Activated T-cell treated with anti-CD3 and anti-CD28 coated beads, Interleukin-2, amount 50 U/mL, for 72 hours (primary cell): ENCODE data around the gene RAB5B. TPM values are rescaled to one million over a fixed set of nuclear protein-coding genes. Genes with fewer than 3 reads are reported as not detected.

ENCODE experiments used
- ATAC-seq, 2 donors: fragments of 150-1000 bp; cut with Tn5 transposase; replicated peaks in 1 of 2; 2 replicates each; pipeline ENCODE4 v1.10.0; 2021; ENCODE audit warnings: moderate library complexity in 2 of 2, mild to moderate bottlenecking in 1 of 2
- DNase-seq, 2 donors: peaks; one replicate each; pipeline ENCODE4 v3.0.0; 2021 to 2022; ENCODE audit warnings: mixed read lengths in 1 of 2
- H3K27ac Mint-ChIP-seq: one replicate; pipeline ENCODE4 v1.8.0; 2022; ENCODE audit warnings: mild to moderate bottlenecking, moderate library complexity, mixed read lengths
- H3K27me3 Mint-ChIP-seq: one replicate; pipeline ENCODE4 v1.8.0; 2022; ENCODE audit warnings: low read depth, mixed read lengths
- H3K36me3 Mint-ChIP-seq, 2 donors: one replicate each; pipeline ENCODE4 v1.8.0; 2022; ENCODE audit warnings: mixed read lengths in 2 of 2, mild to moderate bottlenecking in 1 of 2; ENCODE audit not compliant: insufficient read depth in 2 of 2
- H3K4me1 Mint-ChIP-seq: one replicate; pipeline ENCODE4 v1.8.0; 2022; ENCODE audit warnings: low read depth, mixed read lengths
- H3K4me3 Mint-ChIP-seq, 2 donors: one replicate each; pipeline ENCODE4 v1.8.0; 2022; ENCODE audit warnings: mild to moderate bottlenecking in 2 of 2, mixed read lengths in 2 of 2, moderate library complexity in 2 of 2
- H3K9me3 Mint-ChIP-seq, 2 donors: one replicate each; pipeline ENCODE4 v1.8.0; 2022; ENCODE audit warnings: mixed read lengths in 2 of 2
- total RNA-seq, 2 donors: library from RNA; stranded (reverse); gene quantifications; one replicate each; pipeline ENCODE4 v1.2.3, GENCODE V29; 2022

RAB5B gene
- total RNA-seq, 2 donors from 2014 or later: 49.4 to 56.6 TPM

GRCh38 chr12:55955800-55956508 is 17.9 kb upstream of the RAB5B start:
- no peaks in the 10 kb centered on the region for H3K9me3 Mint-ChIP-seq
- no peaks in the 10 kb centered on the region for H3K27me3 Mint-ChIP-seq
- ATAC-seq (peak; percentile 64 to 79), DNase-seq (peak; percentile 40 to 62)
- no peak overlapping the region for H3K27ac Mint-ChIP-seq
- peaks cover 20% of the 10 kb centered on the region for H3K4me1 Mint-ChIP-seq
- H3K4me3 Mint-ChIP-seq: no peak overlapping the region
- H3K36me3 Mint-ChIP-seq: peaks cover 13 to 18% of the 10 kb centered on the region in 2 donors

- ATAC-seq (no peak), DNase-seq (no peak)
- Mint-ChIP-seq H3K36me3 (peaks cover 5 to 8% of the 10 kb centered on the region in 2 donors), H3K4me1 (peaks cover 20% of the 10 kb centered on the region), H3K4me3 (no peak overlapping the region), H3K27ac (peak overlapping the region; percentile 7), H3K27me3 (no peaks in the 10 kb centered on the region), H3K9me3 (no peaks in the 10 kb centered on the region)
Measured at GRCh38 chr12:55957106-55957859, 16.6 kb upstream of the RAB5B start.

GRCh38 chr12:55963760-55964159 is 10.1 kb upstream of the RAB5B start:
- no peaks in the 10 kb centered on the region for H3K9me3 Mint-ChIP-seq
- no peak for DNase-seq

DNA sequence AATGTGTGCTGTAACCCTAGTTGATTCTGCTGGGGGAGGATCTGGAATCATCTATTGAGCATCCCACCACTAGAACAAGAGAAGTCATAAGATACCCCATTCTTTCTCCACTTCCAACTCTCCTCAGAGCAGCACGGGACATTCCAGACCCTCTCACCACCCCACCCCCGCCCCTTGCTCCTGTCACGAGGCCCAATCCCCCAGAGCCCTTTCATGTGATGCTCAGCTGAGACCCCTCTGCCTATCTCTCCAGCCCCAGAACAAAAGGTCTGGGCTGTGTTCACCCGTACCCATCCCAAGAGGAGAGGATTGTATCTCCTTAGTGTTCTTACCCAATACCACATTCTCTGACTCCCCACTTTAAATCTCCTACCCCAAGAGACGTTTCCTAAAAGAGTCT is 8.6 kb upstream of the RAB5B start:
- H3K27ac Mint-ChIP-seq: no peak overlapping the region
- H3K4me3 Mint-ChIP-seq: peak overlapping the region; percentile 99 to 100
- H3K9me3 Mint-ChIP-seq: no peaks in the 10 kb centered on the region
- ATAC-seq: no peak
- no peak for DNase-seq
- peaks cover 9 to 11% of the 10 kb centered on the region in 2 donors for H3K36me3 Mint-ChIP-seq
- H3K4me1 Mint-ChIP-seq: peaks cover 37% of the 10 kb centered on the region
- H3K27me3 Mint-ChIP-seq: no peaks in the 10 kb centered on the region

More at GRCh38 chr12:55963760-55964159, 10.1 kb upstream of the RAB5B start:
- H3K27ac Mint-ChIP-seq: no peak overlapping the region
- no peak for ATAC-seq
- no peaks in the 10 kb centered on the region for H3K27me3 Mint-ChIP-seq
- H3K36me3 Mint-ChIP-seq: peaks cover 8 to 10% of the 10 kb centered on the region in 2 donors
- H3K4me3 Mint-ChIP-seq: no peak overlapping the region
- H3K4me1 Mint-ChIP-seq: peaks cover 33% of the 10 kb centered on the region

DNA sequence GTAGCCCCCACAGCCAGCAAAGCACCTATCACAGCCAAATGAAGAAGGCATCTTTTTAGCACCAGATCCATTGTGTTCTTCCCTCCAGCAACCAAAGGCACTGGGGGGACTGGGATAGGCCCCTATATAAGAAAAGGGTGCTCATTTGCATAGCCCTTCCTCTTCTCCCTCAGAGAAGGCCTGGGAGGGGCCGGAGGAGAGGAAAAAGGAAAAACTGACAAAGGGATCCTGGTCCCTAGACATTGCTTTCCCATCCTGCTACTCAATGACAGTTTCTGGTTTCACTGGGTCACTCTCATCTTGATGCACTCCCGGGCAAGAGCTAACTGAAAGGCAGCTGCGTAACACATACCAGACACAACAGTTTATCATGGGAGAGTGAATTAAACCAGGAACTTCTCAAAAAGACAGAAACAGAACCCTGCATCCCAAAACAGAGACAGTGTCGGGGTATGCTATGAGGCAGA is 7.9 kb upstream of the RAB5B start, which contains the start of gene PMEL:
PMEL (minus strand) TSS at position 102 of the 467 bp plus-strand sequence; CDS start at position 71, 31 bp downstream.
- DNase-seq (no peak), ATAC-seq (no peak)
- H3K27ac Mint-ChIP-seq: peak within 1 kb of the TSS; percentile 82

GRCh38 chr12:55966408-55967281 is 7.2 kb upstream of the RAB5B start, which contains the start of gene CDK2:
Gene CDK2 (plus strand): TSS chr12:55966830. CDS start chr12:55967009, 179 bp downstream.
- peak; percentile 95 for DNase-seq
- peak; percentile 96 for ATAC-seq
- H3K27ac Mint-ChIP-seq: peak within 1 kb of the TSS; percentile 82
- no peaks in the 10 kb centered on the region for H3K27me3 Mint-ChIP-seq
- peak within 1 kb of the TSS; percentile 99 to 100 for H3K4me3 Mint-ChIP-seq
- H3K4me1 Mint-ChIP-seq: peaks cover 37% of the 10 kb centered on the region
- H3K9me3 Mint-ChIP-seq: no peaks in the 10 kb centered on the region
- H3K36me3 Mint-ChIP-seq: peaks cover 11 to 16% of the 10 kb centered on the region in 2 donors

More for the DNA sequence above, 7.9 kb upstream of the RAB5B start, which contains the start of gene PMEL:
- peak within 1 kb of the TSS; percentile 99 to 100 for H3K4me3 Mint-ChIP-seq
- no peaks in the 10 kb centered on the region for H3K9me3 Mint-ChIP-seq
- H3K27me3 Mint-ChIP-seq: no peaks in the 10 kb centered on the region
- H3K4me1 Mint-ChIP-seq: peaks cover 37% of the 10 kb centered on the region
- peaks cover 11 to 12% of the 10 kb centered on the region in 2 donors for H3K36me3 Mint-ChIP-seq

DNA sequence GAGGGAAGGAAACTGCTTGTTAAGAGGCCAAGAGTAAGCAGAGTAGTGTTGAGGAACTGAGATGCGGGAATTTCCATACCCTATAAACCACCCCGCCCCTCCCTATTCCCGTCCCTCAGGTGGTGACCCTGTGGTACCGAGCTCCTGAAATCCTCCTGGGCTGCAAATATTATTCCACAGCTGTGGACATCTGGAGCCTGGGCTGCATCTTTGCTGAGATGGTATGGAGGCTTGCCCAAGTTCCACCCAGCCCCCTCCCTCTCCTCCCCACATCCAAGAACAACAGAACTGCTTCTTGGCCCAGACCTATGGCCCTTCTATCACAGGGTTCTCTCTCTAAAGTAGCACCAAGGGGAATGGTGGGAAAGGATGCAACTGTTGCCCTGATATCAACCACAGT is 4.5 kb upstream of the RAB5B start:
- peaks cover 11 to 16% of the 10 kb centered on the region in 2 donors for H3K36me3 Mint-ChIP-seq
- no peak overlapping the region for H3K4me3 Mint-ChIP-seq
- ATAC-seq (no peak), DNase-seq (no peak)
- peaks cover 37% of the 10 kb centered on the region for H3K4me1 Mint-ChIP-seq
- no peaks in the 10 kb centered on the region for H3K27me3 Mint-ChIP-seq
- no peaks in the 10 kb centered on the region for H3K9me3 Mint-ChIP-seq
- no peak overlapping the region for H3K27ac Mint-ChIP-seq

DNA sequence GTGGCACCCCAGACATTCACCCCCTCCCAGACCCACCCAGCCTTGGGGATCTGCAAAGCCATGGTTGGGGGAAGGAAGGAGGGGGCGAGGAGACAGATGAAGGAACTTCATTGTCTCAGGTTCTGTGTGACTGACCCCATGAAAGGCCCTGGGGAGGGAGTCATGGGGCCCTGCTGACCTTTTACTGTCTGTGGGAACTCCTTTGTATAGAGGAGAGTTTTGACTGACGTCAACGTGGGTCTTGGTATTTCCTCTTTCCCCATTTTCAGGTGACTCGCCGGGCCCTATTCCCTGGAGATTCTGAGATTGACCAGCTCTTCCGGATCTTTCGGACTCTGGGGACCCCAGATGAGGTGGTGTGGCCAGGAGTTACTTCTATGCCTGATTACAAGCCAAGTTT is 3.1 kb upstream of the RAB5B start:
- DNase-seq (no peak), ATAC-seq (no peak)
- H3K27me3 Mint-ChIP-seq: no peaks in the 10 kb centered on the region
- H3K4me3 Mint-ChIP-seq: no peak overlapping the region
- peaks cover 11 to 16% of the 10 kb centered on the region in 2 donors for H3K36me3 Mint-ChIP-seq
- H3K27ac Mint-ChIP-seq: no peak overlapping the region
- H3K4me1 Mint-ChIP-seq: peaks cover 31% of the 10 kb centered on the region
- H3K9me3 Mint-ChIP-seq: no peaks in the 10 kb centered on the region

- Mint-ChIP-seq H3K9me3 (no peaks in the 10 kb centered on the region), H3K36me3 (peaks cover 10 to 16% of the 10 kb centered on the region in 2 donors), H3K27ac (no peak overlapping the region), H3K4me1 (peaks cover 25% of the 10 kb centered on the region), H3K4me3 (no peak overlapping the region), H3K27me3 (no peaks in the 10 kb centered on the region)
- DNase-seq (no peak), ATAC-seq (no peak)
Measured at GRCh38 chr12:55972042-55972441, 1.8 kb upstream of the RAB5B start.

DNA sequence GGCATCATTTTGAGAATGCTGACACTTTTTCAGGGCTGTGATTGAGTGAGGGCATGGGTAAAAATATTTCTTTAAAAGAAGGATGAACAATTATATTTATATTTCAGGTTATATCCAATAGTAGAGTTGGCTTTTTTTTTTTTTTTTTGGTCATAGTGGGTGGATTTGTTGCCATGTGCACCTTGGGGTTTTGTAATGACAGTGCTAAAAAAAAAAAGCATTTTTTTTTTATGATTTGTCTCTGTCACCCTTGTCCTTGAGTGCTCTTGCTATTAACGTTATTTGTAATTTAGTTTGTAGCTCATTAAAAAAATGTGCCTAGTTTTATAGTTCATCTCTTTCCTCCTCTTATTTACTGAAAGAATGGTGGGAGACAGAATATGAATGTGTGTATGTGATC is 1.4 kb upstream of the RAB5B start:
- no peak for DNase-seq

DNA sequence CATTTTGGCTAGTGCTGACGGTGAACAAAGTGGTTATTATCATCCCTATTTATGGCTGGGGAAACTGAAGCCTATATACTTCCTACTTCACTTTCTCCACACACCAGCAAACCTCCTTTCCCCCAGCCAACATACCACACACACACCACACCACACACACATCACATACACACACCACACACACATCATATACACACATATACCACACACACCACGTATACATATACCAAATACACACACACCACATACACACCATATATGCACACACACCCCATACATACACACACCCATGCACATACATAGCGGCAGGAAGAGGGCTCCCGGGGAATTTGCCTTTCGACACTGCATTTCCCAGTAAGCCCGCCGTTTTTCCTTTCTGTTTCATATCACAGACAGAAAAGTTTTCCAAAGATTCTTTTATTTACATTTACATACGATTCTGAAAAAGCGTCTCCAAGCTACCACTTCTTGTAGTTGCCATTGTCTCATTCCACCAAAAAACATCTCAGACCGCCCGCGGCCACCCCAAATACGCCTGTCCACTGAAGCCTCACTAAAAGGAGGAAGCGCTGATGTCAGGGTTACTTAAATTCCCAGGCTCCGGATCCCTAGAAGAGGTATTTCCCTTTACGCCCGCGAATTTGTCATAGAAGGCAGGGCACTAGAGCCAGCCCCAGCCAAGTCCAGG is 823 bp upstream of the RAB5B start:
- Mint-ChIP-seq H3K9me3 (no peaks in the 10 kb centered on the region), H3K4me1 (peaks cover 18% of the 10 kb centered on the region), H3K27me3 (no peaks in the 10 kb centered on the region), H3K27ac (no peak overlapping the region), H3K36me3 (peaks cover 3 to 10% of the 10 kb centered on the region in 2 donors), H3K4me3 (no peak overlapping the region)
- DNase-seq (peak in 1 of 2 donors; percentile 9), ATAC-seq (no peak)

More for the DNA sequence above, 1.4 kb upstream of the RAB5B start:
- Mint-ChIP-seq H3K4me1 (peaks cover 24% of the 10 kb centered on the region), H3K27me3 (no peaks in the 10 kb centered on the region), H3K27ac (no peak overlapping the region), H3K4me3 (no peak overlapping the region), H3K9me3 (no peaks in the 10 kb centered on the region), H3K36me3 (peaks cover 9 to 16% of the 10 kb centered on the region in 2 donors)
- ATAC-seq: no peak

- Mint-ChIP-seq H3K4me3 (no peak overlapping the region), H3K36me3 (peaks cover 0 to 10% of the 10 kb centered on the region in 2 donors), H3K4me1 (peaks cover 7% of the 10 kb centered on the region), H3K27me3 (no peaks in the 10 kb centered on the region), H3K9me3 (no peaks in the 10 kb centered on the region), H3K27ac (no peak overlapping the region)
- DNase-seq (peak; percentile 59 to 60), ATAC-seq (peak; percentile 19 to 30)
Measured at GRCh38 chr12:55974308-55974730, 441 bp downstream of the RAB5B start.
